ENCODE measurements around the gene B4GALT3. TPM values are rescaled to one million over a fixed set of nuclear protein-coding genes. Genes with fewer than 3 reads are reported as not detected.

B4GALT3 gene
- total and polyA plus RNA-seq, 9 of the 15 experiments (the other 6 are each of a cell fraction or from before 2014, with no cell fraction given) = 31.2 to 103 (median 46.1) TPM

GRCh38 chr1:161159913-161160243 is 17.4 kb downstream of the B4GALT3 start (continued):
- TF ChIP-seq CLOCK (CRISPR knock-in tag; IDR thresholded peaks at IDR 0.05; ENCODE audit: borderline replicate concordance) (no peak), MYBL2 (IDR thresholded peaks at IDR 0.05; ENCODE audit: low read depth) (no peak), MYBL2 (CRISPR knock-in tag; IDR thresholded peaks at IDR 0.05; ENCODE audit: borderline replicate concordance) (no peak), ZNF512 (tag; IDR thresholded peaks at IDR 0.05) (no peak), TEAD4 (IDR thresholded peaks at IDR 0.05; ENCODE audit: low read length) (no peak), TEAD4 (CRISPR knock-in tag; IDR thresholded peaks at IDR 0.05; ENCODE audit: borderline replicate concordance) (no peak), FOXA1 (IDR thresholded peaks at IDR 0.05; ENCODE audit: borderline replicate concordance) (no peak), ZNF395 (CRISPR knock-in tag; IDR thresholded peaks at IDR 0.05) (no peak), PBX2 (CRISPR knock-in tag; IDR thresholded peaks at IDR 0.05; ENCODE audit: low read depth) (no peak), PBX2 (tag; conservative IDR thresholded peaks at IDR 0.05; ENCODE audit: low read depth) (no peak), POLR2A (conservative IDR thresholded peaks at IDR 0.05) (no peak), ZNF224 (CRISPR knock-in tag; IDR thresholded peaks at IDR 0.05) (no peak), ZNF699 (CRISPR knock-in tag; IDR thresholded peaks at IDR 0.05; ENCODE audit: insufficient replicate concordance) (no peak), TFAM (CRISPR knock-in tag; conservative IDR thresholded peaks at IDR 0.05) (no peak), ZNF583 (CRISPR knock-in tag; IDR thresholded peaks at IDR 0.05) (no peak), TAF15 (IDR thresholded peaks at IDR 0.05; ENCODE audit: low read depth, low read length) (no peak)

Data from K562 (cell line).